H9 (cell line): ENCODE data around the gene NECAB3. TPM values are rescaled to one million over a fixed set of nuclear protein-coding genes. Genes with fewer than 3 reads are reported as not detected.

Source experiments
- DNase-seq: peaks from one replicate; pipeline ENCODE4 v3.0.0-alpha.2; 2017
- H2AFZ ChIP-seq: one replicate; pipeline ENCODE4 v1.6.1; 2013; ENCODE audit warnings: mild to moderate bottlenecking, low read length, control low read depth, moderate library complexity
- H2AK5ac ChIP-seq: 2 replicates; pipeline ENCODE4 v1.6.1; 2013; ENCODE audit warnings: low read length, control low read depth, mixed read lengths; ENCODE audit not compliant: insufficient read length
- H2BK120ac ChIP-seq: one replicate; pipeline ENCODE4 v1.6.1; 2013; ENCODE audit warnings: low read depth, mild to moderate bottlenecking, low read length, control low read depth, inconsistent platforms; ENCODE audit not compliant: poor library complexity, severe bottlenecking
- H2BK12ac ChIP-seq: 2 replicates; pipeline ENCODE4 v1.6.1; 2013; ENCODE audit warnings: low read length, control low read depth, mixed read lengths, low read depth; ENCODE audit not compliant: insufficient read length
- H2BK15ac ChIP-seq: 2 replicates; pipeline ENCODE4 v1.6.1; 2013; ENCODE audit warnings: low read depth, low read length, control low read depth
- H2BK20ac ChIP-seq: one replicate; pipeline ENCODE4 v1.6.1; 2013; ENCODE audit warnings: low read depth, mild to moderate bottlenecking, low read length, control low read depth, inconsistent platforms; ENCODE audit not compliant: poor library complexity, severe bottlenecking
- H2BK5ac ChIP-seq: 2 replicates; pipeline ENCODE4 v1.6.1; 2013; ENCODE audit warnings: low read length, control low read depth, mixed read lengths; ENCODE audit not compliant: insufficient read length
- H3K14ac ChIP-seq: 2 replicates; pipeline ENCODE4 v1.6.1; 2013; ENCODE audit warnings: low read length, control low read depth; ENCODE audit not compliant: insufficient read depth
- H3K18ac ChIP-seq: 2 replicates; pipeline ENCODE4 v1.6.1; 2013; ENCODE audit warnings: low read depth, mild to moderate bottlenecking, mixed read lengths, low read length, control low read depth; ENCODE audit not compliant: insufficient read length
- H3K23ac ChIP-seq: 2 replicates; pipeline ENCODE4 v1.6.1; 2013; ENCODE audit warnings: low read length, control low read depth, mixed read lengths, low read depth; ENCODE audit not compliant: insufficient read length
- H3K23me2 ChIP-seq: 2 replicates; pipeline ENCODE4 v1.6.1; 2013; ENCODE audit warnings: low read depth, mild to moderate bottlenecking, mixed read lengths, low read length, control low read depth; ENCODE audit not compliant: insufficient read length, poor library complexity, severe bottlenecking
- H3K27ac ChIP-seq: 2 replicates; pipeline ENCODE4 v1.5.1; 2013; ENCODE audit warnings: low read length, control low read depth, mixed read lengths, low read depth; ENCODE audit not compliant: insufficient read length
- H3K27me3 ChIP-seq: 2 replicates; pipeline ENCODE4 v1.6.1; 2013; ENCODE audit warnings: low read length, control low read depth, inconsistent platforms; ENCODE audit not compliant: insufficient read depth
- H3K4ac ChIP-seq: 2 replicates; pipeline ENCODE4 v1.6.1; 2013; ENCODE audit warnings: low read depth, mild to moderate bottlenecking, control low read depth, inconsistent platforms, low read length, moderate library complexity
- H3K4me1 ChIP-seq: 2 replicates; pipeline ENCODE4 v1.6.1; 2013; ENCODE audit warnings: low read length, control low read depth, inconsistent platforms; ENCODE audit not compliant: insufficient read depth
- H3K4me2 ChIP-seq: 2 replicates; pipeline ENCODE4 v1.6.1; 2013; ENCODE audit warnings: low read length, control low read depth, mixed read lengths; ENCODE audit not compliant: insufficient read length, insufficient read depth
- H3K56ac ChIP-seq: 2 replicates; pipeline ENCODE4 v1.6.1; 2013; ENCODE audit warnings: low read depth, mild to moderate bottlenecking, mixed read lengths, low read length, control low read depth; ENCODE audit not compliant: insufficient read length
- H3K79me1 ChIP-seq: 2 replicates; pipeline ENCODE4 v1.6.1; 2013; ENCODE audit warnings: low read depth, mild to moderate bottlenecking, moderate library complexity, low read length, control low read depth, inconsistent platforms; ENCODE audit not compliant: insufficient read depth, poor library complexity, severe bottlenecking
- H3K79me2 ChIP-seq: 2 replicates; pipeline ENCODE4 v1.6.1; 2013; ENCODE audit warnings: low read length, control low read depth, inconsistent platforms; ENCODE audit not compliant: insufficient read depth
- H3K9ac ChIP-seq: 2 replicates; pipeline ENCODE4 v1.6.1; 2013; ENCODE audit warnings: low read length, control low read depth, mixed read lengths; ENCODE audit not compliant: insufficient read length; ENCODE audit errors: extremely low read depth
- H3K9me3 ChIP-seq: one replicate; pipeline ENCODE4 v1.6.1; 2013; ENCODE audit warnings: low read depth, low read length, inconsistent platforms; ENCODE audit not compliant: control insufficient read depth
- H3T11ph ChIP-seq: one replicate; pipeline ENCODE4 v1.6.1; 2013; ENCODE audit warnings: mild to moderate bottlenecking, low read length, control low read depth, inconsistent platforms
- H4K20me1 ChIP-seq: one replicate; pipeline ENCODE4 v1.6.1; 2013; ENCODE audit not compliant: control insufficient read depth, insufficient read length, insufficient read depth
- H4K5ac ChIP-seq: 2 replicates; pipeline ENCODE4 v1.6.1; 2013; ENCODE audit warnings: low read depth, mild to moderate bottlenecking, mixed read lengths, low read length, control low read depth; ENCODE audit not compliant: insufficient read length
- H4K8ac ChIP-seq: replicated peaks from 2 replicates; pipeline ENCODE4 v1.6.1; 2013; ENCODE audit warnings: low read length, control low read depth, mixed read lengths, low read depth; ENCODE audit not compliant: insufficient read length
- H4K91ac ChIP-seq: 2 replicates; pipeline ENCODE4 v1.6.1; 2013; ENCODE audit warnings: low read depth, mild to moderate bottlenecking, moderate library complexity, mixed read lengths, low read length, control low read depth; ENCODE audit not compliant: insufficient read length
- H3K27ac Mint-ChIP-seq, 3 experiments: 2 replicates in 2 of 3; 3 replicates in 1 of 3; pipeline ENCODE4 v1.8.0; 2020 to 2021; ENCODE audit warnings: mixed read lengths in 3 of 3, mild to moderate bottlenecking in 1 of 3, moderate library complexity in 1 of 3
- H3K27me3 Mint-ChIP-seq: 2 replicates; pipeline ENCODE4 v1.8.0; 2021; ENCODE audit warnings: low read depth, mild to moderate bottlenecking, moderate library complexity, mixed read lengths
- H3K36me3 Mint-ChIP-seq, 3 experiments: 2 replicates in 2 of 3; 3 replicates in 1 of 3; pipeline ENCODE4 v1.8.0; 2020 to 2021; ENCODE audit warnings: low read depth in 3 of 3, mixed read lengths in 3 of 3; ENCODE audit not compliant: insufficient read depth in 1 of 3
- H3K4me1 Mint-ChIP-seq, 2 experiments: 2 replicates each; pipeline ENCODE4 v1.8.0; 2020; ENCODE audit warnings: mixed read lengths in 2 of 2
- H3K4me3 Mint-ChIP-seq, 2 experiments: 2 replicates in 1 of 2; 3 replicates in 1 of 2; pipeline ENCODE4 v1.8.0; 2020 to 2021; ENCODE audit warnings: mild to moderate bottlenecking in 2 of 2, mixed read lengths in 2 of 2, moderate library complexity in 1 of 2
- H3K9me3 Mint-ChIP-seq, 2 experiments: 2 replicates in 1 of 2; 3 replicates in 1 of 2; pipeline ENCODE4 v1.8.0; 2020; ENCODE audit warnings: mild to moderate bottlenecking in 2 of 2, mixed read lengths in 2 of 2, moderate library complexity in 1 of 2
- WGBS: extraction: QIAGEN DNeasy Blood & Tissue Kit; methylation state at CpG from one replicate; pipeline ENCODE4 v1.1.7; 2013; ENCODE audit warnings: missing lambda C conversion rate, low lambda C conversion rate, mixed read lengths; ENCODE audit not compliant: insufficient read length; ENCODE audit errors: extremely low coverage; 5-methylcytosine and 5-hydroxymethylcytosine counted together
- total RNA-seq: library from RNA; stranded (reverse); gene quantifications from 2 replicates; pipeline ENCODE4 v1.2.1, GENCODE V29; 2021
- TF ChIP-seq, protein P1 (sequence below): fragments of 200-600 bp; sonication (generic); conservative IDR thresholded peaks from 3 replicates; pipeline ENCODE4 v1.8.0; 2021; ENCODE audit warnings: antibody characterized with exemption, mild to moderate bottlenecking

The NECAB3 gene
- total RNA-seq, 1 experiment from 2014 or later = 57.7 TPM

- H4K8ac ChIP-seq = no peak overlapping the region
- no peak overlapping the region for H3K56ac ChIP-seq
- no peak overlapping the region for H2AFZ ChIP-seq
- H4K5ac ChIP-seq = no peak overlapping the region
- no peak overlapping the region for H3K9ac ChIP-seq
- H2BK5ac ChIP-seq = no peak overlapping the region
- no peaks in the 10 kb centered on the region for H4K20me1 ChIP-seq
- no peak overlapping the region for H2AK5ac ChIP-seq
- H3K14ac ChIP-seq = no peak overlapping the region
- H3K27ac Mint-ChIP-seq = no peak overlapping the region
- DNase-seq = no peak
- no peaks in the 10 kb centered on the region for H3K4me1 Mint-ChIP-seq
- H3K23me2 ChIP-seq = no peaks in the 10 kb centered on the region
- H2BK120ac ChIP-seq = no peak overlapping the region
- TF ChIP-seq, protein P1, sequence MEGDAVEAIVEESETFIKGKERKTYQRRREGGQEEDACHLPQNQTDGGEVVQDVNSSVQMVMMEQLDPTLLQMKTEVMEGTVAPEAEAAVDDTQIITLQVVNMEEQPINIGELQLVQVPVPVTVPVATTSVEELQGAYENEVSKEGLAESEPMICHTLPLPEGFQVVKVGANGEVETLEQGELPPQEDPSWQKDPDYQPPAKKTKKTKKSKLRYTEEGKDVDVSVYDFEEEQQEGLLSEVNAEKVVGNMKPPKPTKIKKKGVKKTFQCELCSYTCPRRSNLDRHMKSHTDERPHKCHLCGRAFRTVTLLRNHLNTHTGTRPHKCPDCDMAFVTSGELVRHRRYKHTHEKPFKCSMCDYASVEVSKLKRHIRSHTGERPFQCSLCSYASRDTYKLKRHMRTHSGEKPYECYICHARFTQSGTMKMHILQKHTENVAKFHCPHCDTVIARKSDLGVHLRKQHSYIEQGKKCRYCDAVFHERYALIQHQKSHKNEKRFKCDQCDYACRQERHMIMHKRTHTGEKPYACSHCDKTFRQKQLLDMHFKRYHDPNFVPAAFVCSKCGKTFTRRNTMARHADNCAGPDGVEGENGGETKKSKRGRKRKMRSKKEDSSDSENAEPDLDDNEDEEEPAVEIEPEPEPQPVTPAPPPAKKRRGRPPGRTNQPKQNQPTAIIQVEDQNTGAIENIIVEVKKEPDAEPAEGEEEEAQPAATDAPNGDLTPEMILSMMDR = no peak
- H3T11ph ChIP-seq = no peak overlapping the region
- H2BK15ac ChIP-seq = no peak overlapping the region
- no peaks in the 10 kb centered on the region for H3K79me2 ChIP-seq
- H3K27me3 ChIP-seq = no peaks in the 10 kb centered on the region
- H2BK20ac ChIP-seq = no peak overlapping the region
- no peaks in the 10 kb centered on the region for H3K27me3 Mint-ChIP-seq
- no peak overlapping the region for H3K4ac ChIP-seq
- H3K4me1 ChIP-seq = no peaks in the 10 kb centered on the region
- H3K9me3 Mint-ChIP-seq = no peaks in the 10 kb centered on the region
- H3K36me3 Mint-ChIP-seq = peaks cover 18 to 82% (median 53%) of the 10 kb centered on the region in 3 experiments; a peak in 6 of 7 replicates
- no peaks in the 10 kb centered on the region for H3K79me1 ChIP-seq
- no peaks in the 10 kb centered on the region for H3K9me3 ChIP-seq
- no peak overlapping the region for H3K23ac ChIP-seq
- no CpG with 5 or more reads among the region's 4 CpGs for WGBS
- H4K91ac ChIP-seq = no peak overlapping the region
- no peak overlapping the region for H3K4me2 ChIP-seq
- no peak overlapping the region for H3K4me3 Mint-ChIP-seq
- H3K27ac ChIP-seq = no peak overlapping the region
- no peak overlapping the region for H3K18ac ChIP-seq
- H2BK12ac ChIP-seq = no peak overlapping the region
These were observed 46.5 kb downstream of the NECAB3 start for GRCh38 chr20:33627577-33628216.
